Sigmoid colon (tissue), 7 donors: ENCODE measurements around the gene QKI. TPM values are rescaled to one million over a fixed set of nuclear protein-coding genes. Genes with fewer than 3 reads are reported as not detected.

Source experiments
- DNase-seq: peaks from one replicate; pipeline ENCODE4 v3.0.0-alpha.2; 2019
- H3K27ac ChIP-seq, 4 donors: fragments of 200-600 bp; sonication (generic); one replicate each; pipeline ENCODE4 v1.5.1; 2016 to 2019; ENCODE audit warnings: mild to moderate bottlenecking in 1 of 4
- H3K27me3 ChIP-seq, 3 donors: fragments of 200-600 bp; sonication (generic); one replicate each; pipeline ENCODE4 v1.5.1; 2019; ENCODE audit warnings: mild to moderate bottlenecking in 1 of 3
- H3K36me3 ChIP-seq, 4 donors: fragments of 200-600 bp; sonication (generic); one replicate each; pipeline ENCODE4 v1.5.1; 2016 to 2019
- H3K4me1 ChIP-seq, 4 donors: fragments of 200-600 bp; sonication (generic); one replicate each; pipeline ENCODE4 v1.5.1; 2017 to 2019
- H3K4me3 ChIP-seq, 4 donors: fragments of 200-600 bp; sonication (generic); one replicate each; pipeline ENCODE4 v1.5.1; 2017 to 2019; ENCODE audit warnings: mild to moderate bottlenecking in 2 of 4, moderate library complexity in 1 of 4
- H3K9me3 ChIP-seq, 4 donors: fragments of 200-600 bp in 3 of 4; sonication (generic) in 3 of 4; one replicate each; pipeline versions ENCODE4 v1.5.1 to v1.6.1; 2013 to 2019
- CTCF ChIP-seq, 4 experiments: fragments of 450-650 bp in 3 of 4; fragments of 200-600 bp in 1 of 4; IDR thresholded peaks; one replicate each; pipeline ENCODE4 v1.5.1; 2016 to 2019; ENCODE audit warnings: antibody characterized with exemption in 4 of 4, mild to moderate bottlenecking in 3 of 4, moderate library complexity in 2 of 4
- EP300 ChIP-seq, 4 donors: sonication (generic); formaldehyde crosslinking; IDR thresholded peaks; one replicate each; pipeline ENCODE4 v1.6.1; 2017; ENCODE audit warnings: antibody characterized with exemption in 4 of 4
- POLR2A ChIP-seq, 2 donors: fragments of 450-650 bp; IDR thresholded peaks; one replicate each; pipeline ENCODE4 v1.6.1; 2016; ENCODE audit warnings: antibody characterized with exemption in 2 of 2, mild to moderate bottlenecking in 2 of 2, moderate library complexity in 2 of 2
- POLR2AphosphoS5 ChIP-seq, 4 donors: sonication (generic); formaldehyde crosslinking; IDR thresholded peaks; one replicate each; pipeline ENCODE4 v1.6.1; 2017; ENCODE audit warnings: antibody characterized with exemption in 4 of 4
- WGBS, 2 donors: extraction: QIAGEN DNeasy Blood & Tissue Kit; methylation state at CpG; one replicate each; pipeline ENCODE4 v1.1.7; 2013; 5-methylcytosine and 5-hydroxymethylcytosine counted together
- intact Hi-C: fragments of 100-400 bp; cut with DNase I; formaldehyde crosslinking; loops from one replicate; pipeline ENCODE4 v1.15.1; 2023
- polyA plus RNA-seq, 3 donors: library from polyadenylated mRNA; stranded (reverse); fragments of 200-250 nt; gene quantifications; one replicate each; pipeline ENCODE4 v1.2.3, GENCODE V29; 2013
- total RNA-seq, 4 donors: library from RNA; depleted of rRNA; stranded (reverse); fragments of >200 nt; gene quantifications; one replicate each; pipeline ENCODE4 v1.1.0, GENCODE V29; 2016
- donor health status: healthy with polysubstance abuse.
- donor health status: Bipolar disorder and iron deficiency.
- donor health status: healthy.

The QKI gene
- total and polyA plus RNA-seq, 7 donors = 9.2 to 146 (median 139) TPM

- Histone ChIP-seq H3K27ac (no peak overlapping the region), H3K4me3 (no peak overlapping the region), H3K36me3 (no peaks in the 10 kb centered on the region), H3K4me1 (peaks cover 0 to 79% (median 49%) of the 10 kb centered on the region in 4 donors), H3K9me3 (no peaks in the 10 kb centered on the region), H3K27me3 (no peaks in the 10 kb centered on the region)
- no peak for DNase-seq
- TF ChIP-seq CTCF (IDR thresholded peaks at IDR 0.05) (no peak), POLR2AphosphoS5 (IDR thresholded peaks at IDR 0.05) (no peak), EP300 (IDR thresholded peaks at IDR 0.05) (no peak), POLR2A (IDR thresholded peaks at IDR 0.05) (no peak)
- WGBS, 2 donors = 77 to 79% methylated on average over 2 of the region's 2 CpGs
- intact Hi-C loops = no loop called here
Measured at GRCh38 chr6:163442336-163442735, 27.8 kb downstream of the QKI start.

- DNase-seq = no peak
- H3K9me3 ChIP-seq = no peaks in the 10 kb centered on the region
- WGBS, 2 donors = 90 to 91% methylated on average over 2 of the region's 2 CpGs
- H3K36me3 ChIP-seq = no peaks in the 10 kb centered on the region
- no peaks in the 10 kb centered on the region for H3K27me3 ChIP-seq
- no peak overlapping the region for H3K4me3 ChIP-seq
- TF ChIP-seq POLR2A (IDR thresholded peaks at IDR 0.05) (no peak), POLR2AphosphoS5 (IDR thresholded peaks at IDR 0.05) (no peak), CTCF (IDR thresholded peaks at IDR 0.05) (no peak), EP300 (IDR thresholded peaks at IDR 0.05) (no peak)
- no peak overlapping the region for H3K27ac ChIP-seq
- H3K4me1 ChIP-seq = peaks cover 0 to 79% (median 49%) of the 10 kb centered on the region in 4 donors
- intact Hi-C loops = no loop called here
Measured at GRCh38 chr6:163444077-163444476, 29.6 kb downstream of the QKI start.

- 47 to 66% methylated on average over 4 of the region's 4 CpGs for WGBS, 2 donors
- H3K27ac ChIP-seq = no peak overlapping the region
- no peak for TF ChIP-seq EP300 (IDR thresholded peaks at IDR 0.05)
- TF ChIP-seq POLR2AphosphoS5 (IDR thresholded peaks at IDR 0.05) = no peak
- no peak for TF ChIP-seq CTCF (IDR thresholded peaks at IDR 0.05)
- no peak for TF ChIP-seq POLR2A (IDR thresholded peaks at IDR 0.05)
- H3K9me3 ChIP-seq = no peaks in the 10 kb centered on the region
- H3K4me3 ChIP-seq = no peak overlapping the region
- H3K36me3 ChIP-seq = no peaks in the 10 kb centered on the region
- no peaks in the 10 kb centered on the region for H3K27me3 ChIP-seq
- H3K4me1 ChIP-seq = peaks cover 0 to 71% (median 53%) of the 10 kb centered on the region in 4 donors
- intact Hi-C loops = no loop called here
- DNase-seq = no peak
Measured at GRCh38 chr6:163446549-163446948, 32.0 kb downstream of the QKI start.

GRCh38 chr6:163449076-163449475, 34.6 kb downstream of the QKI start:
- H3K4me1 ChIP-seq = peaks cover 0 to 46% (median 42%) of the 10 kb centered on the region in 4 donors
- WGBS, 2 donors = 16 to 20% methylated on average over 1 of the region's 1 CpG

More at GRCh38 chr6:163449076-163449475, 34.6 kb downstream of the QKI start:
- no peak overlapping the region for H3K4me3 ChIP-seq
- H3K27ac ChIP-seq = no peak overlapping the region
- H3K27me3 ChIP-seq = no peaks in the 10 kb centered on the region
- TF ChIP-seq CTCF (IDR thresholded peaks at IDR 0.05) = no peak
- no peak for TF ChIP-seq POLR2AphosphoS5 (IDR thresholded peaks at IDR 0.05)
- TF ChIP-seq EP300 (IDR thresholded peaks at IDR 0.05) = no peak
- no peak for TF ChIP-seq POLR2A (IDR thresholded peaks at IDR 0.05)
- intact Hi-C loops = no loop called here
- DNase-seq = no peak
- no peaks in the 10 kb centered on the region for H3K9me3 ChIP-seq
- H3K36me3 ChIP-seq = no peaks in the 10 kb centered on the region
